GM12865 (cell line): ENCODE measurements around the gene LRP8.

Source experiments
- DNase-seq: peaks from one replicate; pipeline ENCODE4 v3.0.0; 2010; ENCODE audit warnings: low read depth
- H3K4me3 ChIP-seq: 2 replicates; pipeline ENCODE4 v1.5.1; 2011; ENCODE audit warnings: mild to moderate bottlenecking, low read depth, low read length, control low read depth
- CTCF ChIP-seq: IDR thresholded peaks from 2 replicates; pipeline ENCODE4 v1.5.1; 2011; ENCODE audit warnings: low read length, control low read depth, low read depth, inconsistent platforms; ENCODE audit not compliant: insufficient read depth; ENCODE audit errors: missing control alignments

The LRP8 gene

GRCh38 chr1:53367503-53368313 lies 39.8 kb upstream of the LRP8 start:
- DNase-seq = peak; percentile 89
- TF ChIP-seq CTCF = no peak
- peak overlapping the region; percentile 61 for H3K4me3 ChIP-seq

GRCh38 chr1:53366901-53367502 lies 39.1 kb upstream of the LRP8 start:
- DNase-seq = no peak
- peak overlapping the region; percentile 61 for H3K4me3 ChIP-seq
- TF ChIP-seq CTCF = no peak

DNA sequence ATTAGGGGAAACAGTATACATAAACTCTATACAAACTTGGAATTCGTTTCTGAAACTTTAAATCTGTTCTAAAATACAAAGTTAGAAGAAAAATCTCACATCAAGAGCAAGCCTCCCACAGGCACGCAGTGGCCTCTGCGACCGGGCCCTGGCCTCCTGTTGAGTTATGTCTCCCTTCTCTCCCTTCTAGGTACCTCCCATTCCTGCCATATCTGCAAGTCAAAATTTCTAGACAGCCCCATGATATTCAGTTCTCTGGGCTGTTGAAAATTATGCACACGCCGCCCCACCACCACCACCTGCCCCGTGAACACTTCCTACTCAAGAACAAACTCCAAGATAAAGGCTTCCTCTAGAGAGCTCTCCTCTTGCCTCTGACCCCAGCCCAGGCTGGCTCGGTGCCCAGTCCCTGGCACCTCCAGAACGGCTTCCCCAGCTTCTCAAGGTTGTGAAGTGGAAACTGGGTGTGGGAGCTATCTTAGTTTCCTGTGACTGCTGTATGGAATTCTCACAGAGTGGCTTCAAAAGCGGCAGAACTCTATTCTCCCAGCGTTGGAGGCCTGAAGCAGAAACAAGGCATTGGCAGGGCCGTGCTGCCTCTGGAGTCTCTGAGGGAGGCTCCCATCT lies 37.7 kb upstream of the LRP8 start:
- no peak for DNase-seq
- H3K4me3 ChIP-seq = no peak overlapping the region
- TF ChIP-seq CTCF = no peak

GRCh38 chr1:53362851-53363642 lies 35.2 kb upstream of the LRP8 start:
- no peak overlapping the region for H3K4me3 ChIP-seq
- peak; percentile 44 for DNase-seq
- peak; percentile 23 for TF ChIP-seq CTCF

- no peak for DNase-seq
Observed at GRCh38 chr1:53362270-53362669, 34.4 kb upstream of the LRP8 start.

More at GRCh38 chr1:53362270-53362669, 34.4 kb upstream of the LRP8 start:
- TF ChIP-seq CTCF = no peak
- no peak overlapping the region for H3K4me3 ChIP-seq
